Right lobe of liver (tissue), 4 donors: Measurements from ENCODE around the gene ZNF570.

Source experiments
- CTCF ChIP-seq, 4 donors: fragments of 200-600 bp in 3 of 4; fragments of 450-650 bp in 1 of 4; IDR thresholded peaks; one replicate each; pipeline versions ENCODE4 v1.5.1 to v1.8.0; 2016 to 2022; ENCODE audit warnings: antibody characterized with exemption in 4 of 4, mild to moderate bottlenecking in 2 of 4
- POLR2A ChIP-seq: fragments of 450-650 bp; IDR thresholded peaks from one replicate; pipeline ENCODE4 v1.6.1; 2017; ENCODE audit warnings: antibody characterized with exemption, mild to moderate bottlenecking
- donor health status: DM: no; HTN: no; CAD: no.
- donor health status: DM: no; HTN: no; CAD: no.
- donor health status: DM: no; HTN: yes; CAD: no.

GRCh38 chr19:37452500-37453245 is 16.5 kb upstream of the ZNF570 start:
- TF ChIP-seq CTCF (IDR thresholded peaks at IDR 0.05) (no peak), POLR2A (no peak)
